H9 (cell line): Measurements from ENCODE around the gene MTX1. TPM values are rescaled to one million over a fixed set of nuclear protein-coding genes. Genes with fewer than 3 reads are reported as not detected.
A peak's percentile ranks its signal among the peaks of the same experiment; 100 is the strongest.

Source experiments
- DNase-seq: peaks from one replicate; pipeline ENCODE4 v3.0.0-alpha.2; 2017
- H2AFZ ChIP-seq: one replicate; pipeline ENCODE4 v1.6.1; 2013; ENCODE audit warnings: mild to moderate bottlenecking, low read length, control low read depth, moderate library complexity
- H2AK5ac ChIP-seq: 2 replicates; pipeline ENCODE4 v1.6.1; 2013; ENCODE audit warnings: low read length, control low read depth, mixed read lengths; ENCODE audit not compliant: insufficient read length
- H2BK120ac ChIP-seq: one replicate; pipeline ENCODE4 v1.6.1; 2013; ENCODE audit warnings: low read depth, mild to moderate bottlenecking, low read length, control low read depth, inconsistent platforms; ENCODE audit not compliant: poor library complexity, severe bottlenecking
- H2BK12ac ChIP-seq: 2 replicates; pipeline ENCODE4 v1.6.1; 2013; ENCODE audit warnings: low read length, control low read depth, mixed read lengths, low read depth; ENCODE audit not compliant: insufficient read length
- H2BK15ac ChIP-seq: 2 replicates; pipeline ENCODE4 v1.6.1; 2013; ENCODE audit warnings: low read depth, low read length, control low read depth
- H2BK20ac ChIP-seq: one replicate; pipeline ENCODE4 v1.6.1; 2013; ENCODE audit warnings: low read depth, mild to moderate bottlenecking, low read length, control low read depth, inconsistent platforms; ENCODE audit not compliant: poor library complexity, severe bottlenecking
- H2BK5ac ChIP-seq: 2 replicates; pipeline ENCODE4 v1.6.1; 2013; ENCODE audit warnings: low read length, control low read depth, mixed read lengths; ENCODE audit not compliant: insufficient read length
- H3K14ac ChIP-seq: 2 replicates; pipeline ENCODE4 v1.6.1; 2013; ENCODE audit warnings: low read length, control low read depth; ENCODE audit not compliant: insufficient read depth
- H3K18ac ChIP-seq: 2 replicates; pipeline ENCODE4 v1.6.1; 2013; ENCODE audit warnings: low read depth, mild to moderate bottlenecking, mixed read lengths, low read length, control low read depth; ENCODE audit not compliant: insufficient read length
- H3K23ac ChIP-seq: 2 replicates; pipeline ENCODE4 v1.6.1; 2013; ENCODE audit warnings: low read length, control low read depth, mixed read lengths, low read depth; ENCODE audit not compliant: insufficient read length
- H3K23me2 ChIP-seq: 2 replicates; pipeline ENCODE4 v1.6.1; 2013; ENCODE audit warnings: low read depth, mild to moderate bottlenecking, mixed read lengths, low read length, control low read depth; ENCODE audit not compliant: insufficient read length, poor library complexity, severe bottlenecking
- H3K27ac ChIP-seq: 2 replicates; pipeline ENCODE4 v1.5.1; 2013; ENCODE audit warnings: low read length, control low read depth, mixed read lengths, low read depth; ENCODE audit not compliant: insufficient read length
- H3K27me3 ChIP-seq: 2 replicates; pipeline ENCODE4 v1.6.1; 2013; ENCODE audit warnings: low read length, control low read depth, inconsistent platforms; ENCODE audit not compliant: insufficient read depth
- H3K4ac ChIP-seq: 2 replicates; pipeline ENCODE4 v1.6.1; 2013; ENCODE audit warnings: low read depth, mild to moderate bottlenecking, control low read depth, inconsistent platforms, low read length, moderate library complexity
- H3K4me1 ChIP-seq: 2 replicates; pipeline ENCODE4 v1.6.1; 2013; ENCODE audit warnings: low read length, control low read depth, inconsistent platforms; ENCODE audit not compliant: insufficient read depth
- H3K4me2 ChIP-seq: 2 replicates; pipeline ENCODE4 v1.6.1; 2013; ENCODE audit warnings: low read length, control low read depth, mixed read lengths; ENCODE audit not compliant: insufficient read length, insufficient read depth
- H3K56ac ChIP-seq: 2 replicates; pipeline ENCODE4 v1.6.1; 2013; ENCODE audit warnings: low read depth, mild to moderate bottlenecking, mixed read lengths, low read length, control low read depth; ENCODE audit not compliant: insufficient read length
- H3K79me1 ChIP-seq: 2 replicates; pipeline ENCODE4 v1.6.1; 2013; ENCODE audit warnings: low read depth, mild to moderate bottlenecking, moderate library complexity, low read length, control low read depth, inconsistent platforms; ENCODE audit not compliant: insufficient read depth, poor library complexity, severe bottlenecking
- H3K79me2 ChIP-seq: 2 replicates; pipeline ENCODE4 v1.6.1; 2013; ENCODE audit warnings: low read length, control low read depth, inconsistent platforms; ENCODE audit not compliant: insufficient read depth
- H3K9ac ChIP-seq: 2 replicates; pipeline ENCODE4 v1.6.1; 2013; ENCODE audit warnings: low read length, control low read depth, mixed read lengths; ENCODE audit not compliant: insufficient read length; ENCODE audit errors: extremely low read depth
- H3K9me3 ChIP-seq: one replicate; pipeline ENCODE4 v1.6.1; 2013; ENCODE audit warnings: low read depth, low read length, inconsistent platforms; ENCODE audit not compliant: control insufficient read depth
- H3T11ph ChIP-seq: one replicate; pipeline ENCODE4 v1.6.1; 2013; ENCODE audit warnings: mild to moderate bottlenecking, low read length, control low read depth, inconsistent platforms
- H4K20me1 ChIP-seq: one replicate; pipeline ENCODE4 v1.6.1; 2013; ENCODE audit not compliant: control insufficient read depth, insufficient read length, insufficient read depth
- H4K5ac ChIP-seq: 2 replicates; pipeline ENCODE4 v1.6.1; 2013; ENCODE audit warnings: low read depth, mild to moderate bottlenecking, mixed read lengths, low read length, control low read depth; ENCODE audit not compliant: insufficient read length
- H4K8ac ChIP-seq: replicated peaks from 2 replicates; pipeline ENCODE4 v1.6.1; 2013; ENCODE audit warnings: low read length, control low read depth, mixed read lengths, low read depth; ENCODE audit not compliant: insufficient read length
- H4K91ac ChIP-seq: 2 replicates; pipeline ENCODE4 v1.6.1; 2013; ENCODE audit warnings: low read depth, mild to moderate bottlenecking, moderate library complexity, mixed read lengths, low read length, control low read depth; ENCODE audit not compliant: insufficient read length
- H3K27ac Mint-ChIP-seq, 3 experiments: 2 replicates in 2 of 3; 3 replicates in 1 of 3; pipeline ENCODE4 v1.8.0; 2020 to 2021; ENCODE audit warnings: mixed read lengths in 3 of 3, mild to moderate bottlenecking in 1 of 3, moderate library complexity in 1 of 3
- H3K27me3 Mint-ChIP-seq: 2 replicates; pipeline ENCODE4 v1.8.0; 2021; ENCODE audit warnings: low read depth, mild to moderate bottlenecking, moderate library complexity, mixed read lengths
- H3K36me3 Mint-ChIP-seq, 3 experiments: 2 replicates in 2 of 3; 3 replicates in 1 of 3; pipeline ENCODE4 v1.8.0; 2020 to 2021; ENCODE audit warnings: low read depth in 3 of 3, mixed read lengths in 3 of 3; ENCODE audit not compliant: insufficient read depth in 1 of 3
- H3K4me1 Mint-ChIP-seq, 2 experiments: 2 replicates each; pipeline ENCODE4 v1.8.0; 2020; ENCODE audit warnings: mixed read lengths in 2 of 2
- H3K4me3 Mint-ChIP-seq, 2 experiments: 2 replicates in 1 of 2; 3 replicates in 1 of 2; pipeline ENCODE4 v1.8.0; 2020 to 2021; ENCODE audit warnings: mild to moderate bottlenecking in 2 of 2, mixed read lengths in 2 of 2, moderate library complexity in 1 of 2
- H3K9me3 Mint-ChIP-seq, 2 experiments: 2 replicates in 1 of 2; 3 replicates in 1 of 2; pipeline ENCODE4 v1.8.0; 2020; ENCODE audit warnings: mild to moderate bottlenecking in 2 of 2, mixed read lengths in 2 of 2, moderate library complexity in 1 of 2
- WGBS: extraction: QIAGEN DNeasy Blood & Tissue Kit; methylation state at CpG from one replicate; pipeline ENCODE4 v1.1.7; 2013; ENCODE audit warnings: missing lambda C conversion rate, low lambda C conversion rate, mixed read lengths; ENCODE audit not compliant: insufficient read length; ENCODE audit errors: extremely low coverage; 5-methylcytosine and 5-hydroxymethylcytosine counted together
- total RNA-seq: library from RNA; stranded (reverse); gene quantifications from 2 replicates; pipeline ENCODE4 v1.2.1, GENCODE V29; 2021
- TF ChIP-seq, protein P1 (sequence below): fragments of 200-600 bp; sonication (generic); conservative IDR thresholded peaks from 3 replicates; pipeline ENCODE4 v1.8.0; 2021; ENCODE audit warnings: antibody characterized with exemption, mild to moderate bottlenecking

Gene MTX1
- total RNA-seq, 1 experiment from 2014 or later, result 45.0 TPM

DNA sequence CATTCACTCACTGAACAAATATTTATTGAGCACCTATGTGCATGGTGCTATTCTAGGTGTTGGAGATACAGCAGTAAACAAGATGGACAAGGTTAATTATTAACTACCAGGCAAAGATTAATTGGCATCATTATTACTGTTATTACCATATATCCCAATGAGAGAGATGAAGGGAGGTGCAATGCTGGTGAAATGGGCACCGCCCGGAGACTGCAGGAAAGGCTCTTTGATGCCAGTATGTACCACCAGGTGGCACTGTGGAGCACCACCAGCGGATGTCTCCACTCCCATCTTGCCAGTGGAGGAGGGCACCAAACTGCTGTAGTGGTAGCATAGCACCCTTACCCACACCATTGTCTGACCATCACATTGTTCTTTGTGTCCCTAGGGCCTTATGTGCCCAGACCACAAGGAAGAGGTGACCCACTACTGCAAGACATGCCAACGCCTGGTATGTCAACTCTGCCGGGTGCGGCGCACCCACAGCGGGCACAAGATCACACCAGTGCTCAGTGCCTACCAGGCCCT, 31.9 kb upstream of the MTX1 start:
- Histone ChIP-seq H2BK15ac (no peak overlapping the region), H4K8ac (no peak overlapping the region), H3K18ac (no peak overlapping the region), H2AFZ (no peak overlapping the region), H2BK120ac (no peak overlapping the region), H3K9ac (no peak overlapping the region), H4K91ac (no peak overlapping the region), H3K27ac (no peak overlapping the region), H2BK20ac (no peak overlapping the region), H3K14ac (no peak overlapping the region), H2AK5ac (no peak overlapping the region), H2BK5ac (no peak overlapping the region), H3K56ac (no peak overlapping the region), H3K4ac (no peak overlapping the region), H3K4me2 (no peak overlapping the region), H4K20me1 (no peaks in the 10 kb centered on the region), H3K23ac (no peak overlapping the region), H3K4me1 (no peaks in the 10 kb centered on the region), H3T11ph (no peak overlapping the region), H3K23me2 (peaks cover 18% of the 10 kb centered on the region), H4K5ac (no peak overlapping the region), H3K27me3 (no peaks in the 10 kb centered on the region), H2BK12ac (no peak overlapping the region), H3K9me3 (no peaks in the 10 kb centered on the region), H3K79me1 (no peaks in the 10 kb centered on the region), H3K79me2 (no peaks in the 10 kb centered on the region; the same call in 1 of the 2 replicates)
- no peaks in the 10 kb centered on the region for H3K9me3 Mint-ChIP-seq
- DNase-seq, result peak; percentile 69
- TF ChIP-seq, protein P1, sequence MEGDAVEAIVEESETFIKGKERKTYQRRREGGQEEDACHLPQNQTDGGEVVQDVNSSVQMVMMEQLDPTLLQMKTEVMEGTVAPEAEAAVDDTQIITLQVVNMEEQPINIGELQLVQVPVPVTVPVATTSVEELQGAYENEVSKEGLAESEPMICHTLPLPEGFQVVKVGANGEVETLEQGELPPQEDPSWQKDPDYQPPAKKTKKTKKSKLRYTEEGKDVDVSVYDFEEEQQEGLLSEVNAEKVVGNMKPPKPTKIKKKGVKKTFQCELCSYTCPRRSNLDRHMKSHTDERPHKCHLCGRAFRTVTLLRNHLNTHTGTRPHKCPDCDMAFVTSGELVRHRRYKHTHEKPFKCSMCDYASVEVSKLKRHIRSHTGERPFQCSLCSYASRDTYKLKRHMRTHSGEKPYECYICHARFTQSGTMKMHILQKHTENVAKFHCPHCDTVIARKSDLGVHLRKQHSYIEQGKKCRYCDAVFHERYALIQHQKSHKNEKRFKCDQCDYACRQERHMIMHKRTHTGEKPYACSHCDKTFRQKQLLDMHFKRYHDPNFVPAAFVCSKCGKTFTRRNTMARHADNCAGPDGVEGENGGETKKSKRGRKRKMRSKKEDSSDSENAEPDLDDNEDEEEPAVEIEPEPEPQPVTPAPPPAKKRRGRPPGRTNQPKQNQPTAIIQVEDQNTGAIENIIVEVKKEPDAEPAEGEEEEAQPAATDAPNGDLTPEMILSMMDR, result peak; percentile 89
- H3K27ac Mint-ChIP-seq, result no peak overlapping the region
- H3K27me3 Mint-ChIP-seq, result no peaks in the 10 kb centered on the region; the same call in none of the 2 replicates
- peak overlapping the region in 1 of 2 experiments; percentile 92; a peak in 2 of 5 replicates for H3K4me3 Mint-ChIP-seq
- H3K4me1 Mint-ChIP-seq, result peaks cover 23 to 37% of the 10 kb centered on the region in 2 experiments
- whole genome bisulfite sequencing, result no CpG with 5 or more reads among the region's 8 CpGs
- H3K36me3 Mint-ChIP-seq, result peaks cover 32 to 51% (median 44%) of the 10 kb centered on the region in 3 experiments
